ENCODE measurements around the gene PLCD1. TPM values are rescaled to one million over a fixed set of nuclear protein-coding genes. Genes with fewer than 3 reads are reported as not detected.

The PLCD1 gene
- total RNA-seq, 1 donor from 2014 or later, result 38.6 TPM

DNA sequence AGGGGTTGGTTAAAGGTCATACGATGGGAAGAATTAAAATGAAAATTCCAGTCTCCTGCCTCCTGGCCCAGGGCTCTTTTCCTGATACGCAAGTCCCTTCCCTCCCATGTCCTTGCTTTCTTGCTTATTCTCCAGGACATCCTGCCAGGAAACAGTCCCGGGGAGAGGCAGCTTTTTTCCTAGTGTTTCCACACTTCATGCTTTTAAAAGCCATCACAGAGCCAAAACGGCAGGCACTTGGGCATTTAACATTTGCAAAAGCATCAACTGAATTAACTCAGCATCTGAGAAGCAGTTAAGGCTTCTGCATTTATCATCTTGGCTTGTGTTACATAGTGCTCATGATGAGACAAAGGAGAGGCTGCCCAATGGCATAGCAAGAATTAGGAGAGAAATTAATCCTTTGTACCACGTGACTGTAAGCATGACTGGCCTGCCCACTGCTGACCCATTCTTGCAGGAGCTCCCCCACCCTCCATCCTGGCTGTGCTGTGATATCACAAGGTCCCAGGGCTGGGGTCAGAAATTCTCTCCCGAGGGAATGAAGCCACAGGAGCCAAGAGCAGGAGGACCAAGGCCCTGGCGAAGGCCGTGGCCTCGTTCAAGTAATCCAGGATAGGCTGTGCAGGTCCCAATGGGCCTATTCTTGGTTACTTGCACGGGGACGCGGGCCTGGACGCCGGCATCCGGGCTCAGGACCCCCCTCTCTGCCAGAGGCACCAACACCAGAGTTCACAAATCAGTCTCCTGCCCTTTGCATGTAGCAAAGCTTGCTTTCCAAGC is 60.4 kb downstream of the PLCD1 start:
- H3K9ac ChIP-seq, result no peak overlapping the region
- Mint-ChIP-seq H3K27me3 (ENCODE audit: insufficient read depth, low read depth) (no peaks in the 10 kb centered on the region), H3K27ac (no peak overlapping the region), H3K4me3 (no peak overlapping the region), H3K36me3 (peaks cover 15% of the 10 kb centered on the region), H3K9me3 (no peaks in the 10 kb centered on the region), H3K4me1 (peaks cover 3% of the 10 kb centered on the region)
- H3K4me1 ChIP-seq, result no peaks in the 10 kb centered on the region
- H3K27ac ChIP-seq, result no peak overlapping the region
- H4K20me1 ChIP-seq (ENCODE audit: low read depth), result peaks cover 7% of the 10 kb centered on the region
- H3K27me3 ChIP-seq, result no peaks in the 10 kb centered on the region
- no peak overlapping the region for H3K4me2 ChIP-seq
- no peak for DNase-seq (ENCODE audit: low spot score)
- TF ChIP-seq CTCF (IDR thresholded peaks at IDR 0.05), result no peak
- no peak for TF ChIP-seq EZH2 (IDR thresholded peaks at IDR 0.05)
- no peak for TF ChIP-seq EZH2phosphoT487 (IDR thresholded peaks at IDR 0.05)
- H3F3A ChIP-seq (ENCODE audit: low read depth), result no peaks in the 10 kb centered on the region
- H2AFZ ChIP-seq (replicated peaks), result no peak overlapping the region
- no peak overlapping the region for H3K4me3 ChIP-seq
- H3K9me3 ChIP-seq (ENCODE audit: low read depth), result no peaks in the 10 kb centered on the region
- peaks cover 5% of the 10 kb centered on the region for H3K36me3 ChIP-seq
- H3K79me2 ChIP-seq (ENCODE audit: low read depth), result no peaks in the 10 kb centered on the region

DNA sequence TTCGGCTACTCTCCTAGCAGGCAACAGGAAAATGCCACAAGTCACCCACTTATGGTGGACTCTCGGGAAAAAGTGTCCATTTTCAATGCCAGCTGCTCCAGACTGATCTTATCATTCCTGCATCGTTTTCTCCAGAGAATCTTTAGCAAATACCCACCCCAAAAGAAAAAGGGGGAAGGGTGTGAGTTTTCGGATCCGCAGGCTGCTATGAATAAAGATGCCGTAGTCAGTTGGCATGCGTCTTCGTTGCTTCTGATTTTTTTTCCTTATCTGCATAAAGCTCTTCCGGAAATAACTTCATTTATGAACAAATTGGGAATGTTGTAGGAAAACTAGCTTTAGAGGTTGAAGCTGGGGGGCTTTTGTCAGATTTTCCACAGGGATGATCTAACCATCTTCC is 61.2 kb downstream of the PLCD1 start:
- Mint-ChIP-seq H3K9me3 (no peaks in the 10 kb centered on the region), H3K27ac (no peak overlapping the region), H3K36me3 (peaks cover 15% of the 10 kb centered on the region), H3K4me1 (peaks cover 4% of the 10 kb centered on the region), H3K4me3 (no peak overlapping the region), H3K27me3 (ENCODE audit: insufficient read depth, low read depth) (no peaks in the 10 kb centered on the region)
- Histone ChIP-seq H3K9ac (no peak overlapping the region), H3K79me2 (ENCODE audit: low read depth) (no peaks in the 10 kb centered on the region), H3F3A (ENCODE audit: low read depth) (no peaks in the 10 kb centered on the region), H3K27me3 (no peaks in the 10 kb centered on the region), H3K9me3 (ENCODE audit: low read depth) (no peaks in the 10 kb centered on the region), H3K27ac (no peak overlapping the region), H3K4me1 (peaks cover 1% of the 10 kb centered on the region), H2AFZ (replicated peaks) (no peak overlapping the region), H3K4me3 (no peak overlapping the region), H3K36me3 (peaks cover 5% of the 10 kb centered on the region), H3K4me2 (no peak overlapping the region), H4K20me1 (ENCODE audit: low read depth) (peaks cover 7% of the 10 kb centered on the region)
- DNase-seq (ENCODE audit: low spot score), result no peak
- TF ChIP-seq EZH2phosphoT487 (IDR thresholded peaks at IDR 0.05), result no peak
- TF ChIP-seq CTCF (IDR thresholded peaks at IDR 0.05), result no peak
- no peak for TF ChIP-seq EZH2 (IDR thresholded peaks at IDR 0.05)

GRCh38 chr3:37967260-37967881 is 62.1 kb downstream of the PLCD1 start:
- DNase-seq (ENCODE audit: low spot score), result peak; percentile 78
- TF ChIP-seq EZH2phosphoT487 (IDR thresholded peaks at IDR 0.05) (no peak), EZH2 (IDR thresholded peaks at IDR 0.05) (no peak), CTCF (IDR thresholded peaks at IDR 0.05) (peak; percentile 84)
- peaks cover 5% of the 10 kb centered on the region for H3K36me3 ChIP-seq
- Mint-ChIP-seq H3K36me3 (peaks cover 14% of the 10 kb centered on the region), H3K27ac (no peak overlapping the region), H3K9me3 (no peaks in the 10 kb centered on the region), H3K4me1 (peaks cover 10% of the 10 kb centered on the region), H3K4me3 (no peak overlapping the region), H3K27me3 (ENCODE audit: insufficient read depth, low read depth) (no peaks in the 10 kb centered on the region)
- no peaks in the 10 kb centered on the region for H3K79me2 ChIP-seq (ENCODE audit: low read depth)
- H3K4me1 ChIP-seq, result peaks cover 10% of the 10 kb centered on the region
- H3K9me3 ChIP-seq (ENCODE audit: low read depth), result no peaks in the 10 kb centered on the region
- H3K4me3 ChIP-seq, result no peak overlapping the region
- no peak overlapping the region for H3K4me2 ChIP-seq
- H3F3A ChIP-seq (ENCODE audit: low read depth), result no peaks in the 10 kb centered on the region
- no peak overlapping the region for H3K27ac ChIP-seq
- no peaks in the 10 kb centered on the region for H3K27me3 ChIP-seq
- H2AFZ ChIP-seq (replicated peaks), result no peak overlapping the region
- peaks cover 7% of the 10 kb centered on the region for H4K20me1 ChIP-seq (ENCODE audit: low read depth)
- H3K9ac ChIP-seq, result no peak overlapping the region

All from neural progenitor cell (in vitro differentiated cells).